SK-N-MC (cell line): Measurements from ENCODE around the gene IPO9.
"Not testable (repeated sequence)": the region's sequence is repeated elsewhere in the genome, so short reads cannot be mapped to it uniquely, and the experiment has no call there.

Experiments
- DNase-seq: peaks from one replicate; pipeline ENCODE4 v3.0.0-alpha.2; 2011; ENCODE audit warnings: low read depth, low spot score
- H3K27ac ChIP-seq: fragments of 200-600 bp; sonication (generic); 2 replicates; pipeline ENCODE4 v1.5.1; 2016; ENCODE audit warnings: mixed run types
- H3K36me3 ChIP-seq: fragments of 200-600 bp; sonication (generic); 2 replicates; pipeline ENCODE4 v1.6.1; 2017; ENCODE audit warnings: antibody characterized with exemption, low read length, mixed read lengths; ENCODE audit not compliant: insufficient read depth
- H3K4me3 ChIP-seq: fragments of 200-600 bp; sonication (generic); 2 replicates; pipeline ENCODE4 v1.5.1; 2016
- H3K9ac ChIP-seq: fragments of 200-600 bp; sonication (generic); 2 replicates; pipeline ENCODE4 v1.8.0; 2017; ENCODE audit warnings: mixed run types, mixed read lengths; ENCODE audit not compliant: insufficient read length
- H3K9me3 ChIP-seq: fragments of 200-600 bp; sonication (generic); 2 replicates; pipeline ENCODE4 v1.6.1; 2017; ENCODE audit warnings: low read depth, mild to moderate bottlenecking, antibody characterized with exemption, low read length, moderate library complexity, mixed read lengths
- EZH2 ChIP-seq: fragments of 200-600 bp; sonication (generic); IDR thresholded peaks from one replicate; pipeline ENCODE4 v1.6.1; 2017; ENCODE audit warnings: antibody characterized with exemption
- FOXP2 ChIP-seq: optimal IDR thresholded peaks from 2 replicates; pipeline ENCODE3; 2011; ENCODE audit warnings: mild to moderate bottlenecking, moderate library complexity; ENCODE audit not compliant: insufficient read depth; ENCODE audit errors: extremely low read length, control extremely low read depth
- POLR2AphosphoS5 ChIP-seq: IDR thresholded peaks from 2 replicates; pipeline ENCODE4 v1.6.1; 2012; ENCODE audit warnings: mild to moderate bottlenecking, low read depth, low read length, borderline replicate concordance

Gene IPO9

DNA sequence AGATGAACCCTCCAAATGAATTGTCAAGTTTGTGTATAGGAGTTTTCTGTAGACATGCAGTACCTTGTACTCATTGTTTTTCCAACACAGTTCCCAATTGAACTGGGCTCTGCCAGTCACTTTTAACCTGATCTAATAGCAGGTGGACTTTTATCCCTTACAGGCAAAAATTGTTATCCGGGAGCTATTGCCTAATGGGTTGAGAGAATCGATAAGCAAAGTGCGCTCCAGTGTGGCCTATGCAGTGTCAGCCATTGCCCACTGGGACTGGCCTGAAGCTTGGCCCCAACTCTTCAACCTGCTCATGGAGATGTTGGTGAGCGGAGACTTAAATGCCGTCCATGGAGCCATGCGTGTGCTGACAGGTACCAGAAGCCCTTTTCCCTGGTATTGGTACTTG is 19.3 kb downstream of the IPO9 start:
- Histone ChIP-seq H3K9ac (no peak overlapping the region), H3K9me3 (no peaks in the 10 kb centered on the region), H3K36me3 (peaks cover 64% of the 10 kb centered on the region), H3K27ac (no peak overlapping the region), H3K4me3 (no peak overlapping the region)
- TF ChIP-seq EZH2 (no peak), FOXP2 (no peak), POLR2AphosphoS5 (no peak)
- DNase-seq: no peak

DNA sequence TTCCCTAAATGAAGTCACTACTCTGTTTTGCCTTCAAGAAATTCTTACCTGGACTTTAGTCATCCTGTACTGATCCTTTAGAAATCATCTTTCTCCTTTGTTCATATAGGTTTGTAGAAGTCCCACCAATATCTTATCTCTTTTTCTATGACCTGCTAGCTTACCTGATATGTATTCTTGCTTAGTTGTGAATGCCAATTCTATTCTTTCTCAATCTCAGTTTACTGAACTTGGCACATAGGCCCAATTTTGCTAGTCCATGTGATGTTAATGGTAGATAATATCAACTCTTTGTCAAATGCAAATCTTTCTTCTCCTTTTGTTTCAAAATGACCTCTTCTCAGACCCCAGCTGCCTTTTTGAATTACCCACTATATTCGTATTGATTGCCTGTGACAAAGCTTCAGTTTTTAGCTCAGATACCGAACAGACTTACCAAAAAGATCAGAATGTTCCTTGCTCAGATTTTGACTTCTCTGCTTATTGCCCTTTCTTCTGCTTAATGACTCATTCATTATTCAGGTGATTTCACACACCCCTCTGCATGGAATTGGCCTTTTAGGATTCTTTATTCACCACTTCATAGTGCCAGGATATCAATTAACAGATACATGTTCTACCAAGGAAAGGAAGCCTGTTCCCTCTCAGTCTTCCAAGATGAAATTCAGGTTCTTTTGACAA is 20.6 kb downstream of the IPO9 start:
- no peak for DNase-seq
- Histone ChIP-seq H3K4me3 (no peak overlapping the region), H3K9me3 (no peaks in the 10 kb centered on the region), H3K36me3 (peaks cover 76% of the 10 kb centered on the region), H3K27ac (0 out of 2 replicates have a peak overlapping the region, but pooled peaks have one; percentile 21), H3K9ac (no peak overlapping the region)
- TF ChIP-seq POLR2AphosphoS5: no peak
- no peak for TF ChIP-seq FOXP2
- TF ChIP-seq EZH2: no peak

DNA sequence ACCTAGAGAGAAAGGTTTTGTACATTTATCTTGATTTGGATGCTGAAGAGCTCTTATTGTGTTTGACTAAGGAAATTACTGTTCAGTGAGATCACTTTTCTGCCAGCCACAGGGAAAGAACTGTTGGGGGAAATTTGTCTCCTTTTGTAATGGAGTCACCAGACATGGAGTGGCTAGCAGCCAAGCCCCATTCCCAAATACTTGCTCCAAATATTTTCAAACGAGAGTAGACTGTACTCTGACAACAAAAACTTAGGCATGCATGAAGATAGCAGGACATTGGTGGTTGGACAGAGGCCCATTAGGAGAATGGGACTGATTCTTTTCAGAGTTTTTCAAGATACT is 21.1 kb downstream of the IPO9 start:
- H3K9me3 ChIP-seq: no peaks in the 10 kb centered on the region
- DNase-seq: no peak
- TF ChIP-seq EZH2 (no peak), FOXP2 (no peak), POLR2AphosphoS5 (no peak)
- peaks cover 81% of the 10 kb centered on the region for H3K36me3 ChIP-seq
- H3K4me3 ChIP-seq: no peak overlapping the region
- H3K9ac ChIP-seq: no peak overlapping the region
- H3K27ac ChIP-seq: 0 out of 2 replicates have a peak overlapping the region, but pooled peaks have one; percentile 21

DNA sequence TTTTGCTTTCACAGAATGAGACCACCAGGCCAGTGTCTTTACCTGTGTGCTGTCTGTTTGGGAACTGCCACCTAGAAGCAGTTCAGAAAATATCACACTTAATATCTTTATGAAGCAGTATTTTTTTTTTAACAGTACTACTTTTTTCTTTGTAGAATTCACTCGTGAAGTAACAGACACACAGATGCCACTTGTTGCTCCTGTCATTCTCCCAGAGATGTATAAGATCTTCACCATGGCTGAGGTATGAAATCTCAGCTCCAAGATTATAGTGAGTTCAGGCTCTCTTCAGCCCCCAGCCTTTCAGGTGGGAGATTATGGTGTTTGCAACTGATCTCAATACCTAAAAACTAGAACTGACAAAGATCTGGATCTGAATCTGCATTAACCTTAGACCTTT is 23.0 kb downstream of the IPO9 start:
- H3K4me3 ChIP-seq: no peak overlapping the region
- H3K27ac ChIP-seq: no peak overlapping the region
- no peak for TF ChIP-seq POLR2AphosphoS5
- no peak for TF ChIP-seq FOXP2
- no peak for TF ChIP-seq EZH2
- peaks cover 97% of the 10 kb centered on the region for H3K36me3 ChIP-seq
- DNase-seq: no peak
- H3K9ac ChIP-seq: no peak overlapping the region
- H3K9me3 ChIP-seq: no peaks in the 10 kb centered on the region

DNA sequence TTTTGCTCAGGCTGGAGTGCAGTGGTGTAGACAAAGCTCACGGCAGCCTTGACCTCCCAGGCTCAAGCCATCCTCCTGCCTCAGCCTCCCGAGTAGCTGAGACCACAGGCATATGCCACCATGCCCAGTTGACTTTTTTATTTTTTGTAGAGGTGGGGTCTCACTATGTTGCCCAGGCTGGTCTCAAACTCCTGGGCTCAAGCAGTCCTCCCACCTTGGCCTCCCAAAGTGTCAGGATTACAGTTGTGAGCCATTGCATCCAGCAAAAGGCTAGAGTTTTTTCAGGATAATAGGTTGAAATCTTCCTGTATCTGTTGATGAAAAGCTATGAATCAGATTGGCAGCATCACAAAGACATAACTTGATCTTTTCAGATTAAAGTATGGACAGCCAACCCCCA is 27.8 kb downstream of the IPO9 start:
- DNase-seq, H3K27ac ChIP-seq, H3K9ac ChIP-seq, H3K4me3 ChIP-seq, H3K9me3 ChIP-seq: not testable (repeated sequence)
- peaks cover 94% of the 10 kb centered on the region for H3K36me3 ChIP-seq

DNA sequence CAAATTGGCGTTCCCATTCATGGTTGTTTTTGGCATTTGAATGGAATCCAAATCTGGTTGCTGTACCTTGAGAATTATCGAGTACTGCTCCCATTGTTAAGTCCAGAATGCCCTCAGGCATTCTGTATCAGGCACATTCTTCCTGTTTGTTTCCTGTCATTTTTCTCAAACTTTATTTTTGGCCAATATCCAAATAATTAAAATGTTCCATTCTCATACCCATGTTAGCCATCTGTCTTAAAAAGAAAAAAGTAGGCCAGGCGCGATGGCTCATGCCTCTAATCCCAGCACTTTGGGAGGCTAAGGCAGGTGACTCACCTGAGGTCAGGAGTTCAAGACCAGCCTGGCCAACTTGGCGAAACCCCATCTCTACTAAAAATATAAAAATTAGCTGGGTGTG is 30.5 kb downstream of the IPO9 start:
- no peak for TF ChIP-seq FOXP2
- Histone ChIP-seq H3K27ac (no peak overlapping the region), H3K36me3 (peaks cover 89% of the 10 kb centered on the region)

DNA sequence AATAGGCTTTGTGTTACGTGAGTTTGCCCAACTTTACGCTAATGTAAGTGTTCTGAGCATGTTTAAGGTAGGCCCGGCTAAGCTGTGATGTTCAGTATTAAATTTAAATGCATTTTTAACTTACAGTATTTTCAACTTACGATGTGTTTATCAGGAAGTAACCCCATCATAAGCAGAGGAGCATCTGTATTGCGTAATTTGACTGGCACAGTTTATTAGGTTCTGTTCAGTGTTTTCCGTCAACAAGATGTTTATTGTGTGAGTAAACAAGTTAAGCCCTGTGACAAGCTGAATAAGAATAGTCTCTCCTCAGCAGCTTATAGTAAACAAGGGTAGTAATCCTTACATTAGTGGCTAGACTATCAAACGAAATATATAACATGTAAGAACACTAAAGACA is 32.5 kb downstream of the IPO9 start:
- DNase-seq: no peak
- TF ChIP-seq FOXP2 (no peak), EZH2 (no peak), POLR2AphosphoS5 (no peak)
- H3K27ac ChIP-seq: no peak overlapping the region
- H3K4me3 ChIP-seq: no peak overlapping the region
- H3K9me3 ChIP-seq: no peaks in the 10 kb centered on the region
- no peak overlapping the region for H3K9ac ChIP-seq
- peaks cover 86% of the 10 kb centered on the region for H3K36me3 ChIP-seq

More for the DNA sequence above, 30.5 kb downstream of the IPO9 start:
- DNase-seq: no peak
- Histone ChIP-seq H3K9me3 (no peaks in the 10 kb centered on the region), H3K9ac (no peak overlapping the region), H3K4me3 (no peak overlapping the region)

DNA sequence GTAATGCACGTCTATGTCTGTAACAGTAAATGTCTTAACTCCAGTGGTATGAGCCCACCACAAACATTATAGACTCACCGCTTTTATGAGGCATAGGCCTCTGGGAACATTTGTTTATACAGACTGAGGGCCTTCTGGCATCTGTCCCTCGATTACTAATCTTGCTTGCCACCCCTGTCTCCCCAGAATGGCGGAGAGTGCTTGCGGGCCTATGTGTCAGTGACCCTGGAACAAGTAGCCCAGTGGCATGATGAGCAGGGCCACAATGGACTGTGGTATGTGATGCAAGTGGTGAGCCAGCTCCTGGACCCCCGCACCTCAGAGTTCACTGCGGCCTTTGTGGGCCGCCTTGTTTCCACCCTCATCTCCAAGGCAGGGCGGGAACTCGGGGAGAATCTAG is 41.4 kb downstream of the IPO9 start:
- H3K36me3 ChIP-seq: peaks cover 95% of the 10 kb centered on the region

DNA sequence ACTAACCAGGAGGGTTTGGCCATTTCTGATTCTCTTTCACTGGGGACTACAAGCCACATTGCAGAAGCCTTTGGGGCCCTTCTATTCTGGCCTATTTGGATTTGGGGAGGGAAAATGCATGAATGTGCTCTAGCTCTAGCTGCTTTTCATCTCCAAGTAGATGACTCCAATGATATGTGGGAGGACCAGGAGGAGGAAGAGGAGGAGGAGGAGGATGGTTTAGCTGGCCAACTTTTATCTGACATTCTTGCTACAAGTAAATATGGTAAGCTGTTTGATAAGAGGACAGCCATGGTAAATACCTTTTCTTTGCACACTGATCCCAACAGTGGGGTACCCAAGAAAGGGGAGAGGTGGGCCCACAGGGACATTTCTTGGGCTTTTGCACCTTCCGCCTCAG is 45.7 kb downstream of the IPO9 start:
- no peak overlapping the region for H3K9ac ChIP-seq
- H3K9me3 ChIP-seq: no peaks in the 10 kb centered on the region
- peaks cover 68% of the 10 kb centered on the region for H3K36me3 ChIP-seq
- H3K27ac ChIP-seq: no peak overlapping the region
- no peak overlapping the region for H3K4me3 ChIP-seq
- DNase-seq: no peak
- TF ChIP-seq POLR2AphosphoS5 (no peak), FOXP2 (no peak), EZH2 (no peak)

More for the DNA sequence above, 41.4 kb downstream of the IPO9 start:
- TF ChIP-seq FOXP2 (no peak), POLR2AphosphoS5 (no peak), EZH2 (no peak)
- Histone ChIP-seq H3K9me3 (no peaks in the 10 kb centered on the region), H3K9ac (no peak overlapping the region), H3K27ac (no peak overlapping the region), H3K4me3 (no peak overlapping the region)
- DNase-seq: no peak
